HUES6 (cell line): ENCODE measurements around the gene EIF4A3.
"Not testable (repeated sequence)": the region's sequence is repeated elsewhere in the genome, so short reads cannot be mapped to it uniquely, and the experiment has no call there.

ENCODE experiments used
- H3K27ac ChIP-seq: 2 replicates; pipeline ENCODE4 v1.7.0; 2013; ENCODE audit warnings: low read depth, mild to moderate bottlenecking, low read length, inconsistent platforms
- H3K27me3 ChIP-seq: 2 replicates; pipeline ENCODE4 v1.6.1; 2013; ENCODE audit warnings: low read length; ENCODE audit not compliant: control insufficient read depth, insufficient read depth
- H3K36me3 ChIP-seq: 2 replicates; pipeline ENCODE4 v1.6.1; 2013; ENCODE audit warnings: low read length; ENCODE audit not compliant: control insufficient read depth, insufficient read depth
- H3K4me1 ChIP-seq: 2 replicates; pipeline ENCODE4 v1.6.1; 2013; ENCODE audit warnings: low read length; ENCODE audit not compliant: control insufficient read depth, insufficient read depth
- H3K4me3 ChIP-seq: 2 replicates; pipeline ENCODE4 v1.5.1; 2013; ENCODE audit warnings: low read depth, low read length
- H3K9ac ChIP-seq: one replicate; pipeline ENCODE4 v1.6.1; 2013; ENCODE audit warnings: mild to moderate bottlenecking, low read length
- H3K9me3 ChIP-seq: 2 replicates; pipeline ENCODE4 v1.6.1; 2013; ENCODE audit warnings: low read depth, low read length; ENCODE audit not compliant: control insufficient read depth, insufficient read depth

EIF4A3 gene

DNA sequence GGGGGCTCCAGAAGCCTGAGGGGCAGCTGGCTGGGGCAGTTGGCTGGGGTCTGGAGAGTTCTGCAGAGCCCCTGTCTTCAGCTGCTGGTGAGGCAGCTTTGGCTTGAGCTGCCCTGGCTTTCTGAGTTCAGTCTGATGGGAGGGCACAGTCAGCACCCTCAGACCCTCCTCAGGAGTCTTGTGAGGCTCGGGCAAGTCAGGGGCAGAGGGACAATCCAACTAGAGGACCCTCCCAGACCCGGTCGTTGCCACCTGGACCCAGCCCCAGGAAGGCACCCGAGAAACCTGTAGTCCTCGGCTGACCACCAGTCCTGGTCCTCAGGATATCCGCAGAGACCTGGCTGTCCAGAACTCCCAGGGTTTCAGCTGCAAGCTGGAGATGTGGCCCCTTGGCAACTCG is 24.8 kb upstream of the EIF4A3 start:
- Histone ChIP-seq H3K9me3 (no peaks in the 10 kb centered on the region), H3K4me1 (peaks cover 8% of the 10 kb centered on the region), H3K4me3 (no peak overlapping the region), H3K9ac (no peak overlapping the region), H3K27ac (no peak overlapping the region), H3K36me3 (no peaks in the 10 kb centered on the region), H3K27me3 (no peaks in the 10 kb centered on the region)

DNA sequence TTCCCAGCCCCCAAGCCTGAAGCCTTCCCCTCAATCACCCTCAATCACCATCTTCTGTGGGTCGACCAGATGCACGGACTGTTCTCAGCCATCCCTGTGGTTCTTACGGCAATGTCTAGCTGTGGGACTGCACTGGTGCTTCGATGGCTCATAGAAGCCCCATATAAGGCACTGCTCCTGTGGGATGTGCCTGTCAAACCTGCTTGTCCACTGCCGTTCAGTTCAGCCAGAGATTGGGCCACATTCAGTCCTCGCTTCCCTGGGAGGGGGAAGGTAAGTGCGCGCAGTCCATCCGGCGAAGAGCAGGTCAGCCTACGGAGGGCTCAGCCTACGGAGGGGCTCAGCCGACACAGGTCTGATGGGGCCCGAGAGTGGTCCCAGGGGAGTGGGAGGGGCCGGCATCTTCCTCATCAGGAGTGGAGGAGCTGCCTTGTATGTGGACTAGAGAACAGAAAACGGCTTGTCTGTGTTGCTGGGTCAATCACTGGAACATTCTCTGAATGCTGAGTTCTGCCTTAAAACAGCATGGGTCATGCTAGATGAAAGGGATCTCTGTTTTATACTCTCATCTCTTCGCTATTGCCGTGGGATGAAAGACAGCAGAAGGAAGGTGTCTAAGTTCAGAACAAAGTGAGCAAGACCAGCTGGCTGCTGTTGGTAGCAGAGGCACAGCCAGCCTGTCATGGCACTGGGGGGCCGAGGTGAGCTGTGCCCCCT is 23.0 kb upstream of the EIF4A3 start, which contains the start of gene CARD14:
Gene CARD14, plus strand, starts transcription at position 247 of the 717 bp plus-strand sequence. CDS start 11,409 bp downstream, outside the sequence.
- no peak within 1 kb of the TSS for H3K27ac ChIP-seq
- H3K27me3 ChIP-seq, result no peaks in the 10 kb centered on the region

DNA sequence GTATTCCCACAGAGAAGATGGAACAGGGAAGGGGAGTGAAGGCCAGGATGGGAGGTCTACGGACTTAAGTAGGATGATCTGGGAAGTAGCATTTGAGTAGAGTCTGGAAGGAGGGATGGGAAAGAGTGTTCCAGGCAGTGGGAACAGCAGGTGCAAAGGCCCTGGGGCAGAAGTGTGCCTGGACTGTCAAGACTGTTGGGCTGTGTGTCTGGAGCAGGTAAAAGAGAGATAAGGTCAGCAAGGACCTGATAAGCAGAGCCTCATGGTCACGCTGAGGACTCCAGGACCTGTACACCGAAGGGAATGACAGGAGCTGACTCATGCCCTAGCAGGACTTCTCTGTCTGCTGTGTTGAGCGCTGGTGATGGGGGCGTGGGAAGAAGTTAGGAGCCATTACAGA is 22.2 kb upstream of the EIF4A3 start:
- no peaks in the 10 kb centered on the region for H3K36me3 ChIP-seq
- H3K9ac ChIP-seq, result no peak overlapping the region
- no peak overlapping the region for H3K27ac ChIP-seq
- peaks cover 3% of the 10 kb centered on the region; the same call in 1 of the 2 replicates for H3K4me1 ChIP-seq
- no peaks in the 10 kb centered on the region for H3K27me3 ChIP-seq
- no peak overlapping the region for H3K4me3 ChIP-seq
- H3K9me3 ChIP-seq, result no peaks in the 10 kb centered on the region

More for the DNA sequence above, 23.0 kb upstream of the EIF4A3 start, which contains the start of gene CARD14:
- Histone ChIP-seq H3K9ac (no peak within 1 kb of the TSS), H3K9me3 (no peaks in the 10 kb centered on the region), H3K4me3 (no peak within 1 kb of the TSS), H3K36me3 (no peaks in the 10 kb centered on the region), H3K4me1 (peaks cover 3% of the 10 kb centered on the region; the same call in 1 of the 2 replicates)

DNA sequence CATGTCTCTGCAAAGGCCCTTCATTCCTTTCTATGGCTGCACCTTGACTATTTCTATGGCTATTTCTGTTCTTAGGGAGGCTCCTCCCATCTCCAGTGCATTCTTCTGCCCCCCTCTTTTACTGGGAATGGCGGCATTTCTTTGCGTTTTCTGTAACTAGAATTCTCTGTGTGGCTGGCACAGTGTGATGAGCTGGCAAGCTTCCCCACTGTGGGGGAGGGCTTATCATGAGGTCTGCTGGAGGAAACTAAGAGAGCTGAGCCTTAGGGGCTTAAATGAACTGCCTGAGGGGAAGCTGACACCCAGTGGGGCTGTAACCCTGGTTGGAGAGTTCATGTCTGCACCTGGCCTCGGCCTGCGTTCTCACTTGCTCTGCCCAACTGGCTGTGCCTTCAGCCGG is 21.4 kb upstream of the EIF4A3 start:
- Histone ChIP-seq H3K36me3 (no peaks in the 10 kb centered on the region), H3K9ac (no peak overlapping the region), H3K4me1 (peaks cover 3% of the 10 kb centered on the region; the same call in 1 of the 2 replicates), H3K4me3 (no peak overlapping the region), H3K27ac (no peak overlapping the region), H3K9me3 (no peaks in the 10 kb centered on the region), H3K27me3 (no peaks in the 10 kb centered on the region)

DNA sequence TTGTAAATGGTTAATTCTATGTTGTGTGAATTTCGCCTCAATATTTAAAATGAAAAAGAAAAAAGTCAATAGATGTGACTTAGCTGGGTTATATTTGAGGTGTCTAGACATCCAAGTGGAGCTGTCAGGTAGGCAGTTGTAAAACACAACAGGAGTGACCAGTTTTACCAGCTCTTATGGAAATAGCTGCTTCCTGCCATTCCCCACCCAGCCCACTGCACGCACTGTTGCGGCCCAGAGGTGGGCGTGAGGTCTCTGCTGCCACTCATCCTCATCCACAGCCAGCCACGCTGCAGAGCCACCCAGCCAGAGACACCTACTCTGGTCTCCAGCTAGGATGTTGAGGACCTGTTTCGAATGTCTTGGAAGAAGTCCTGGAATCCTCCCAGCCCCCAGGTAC is 19.5 kb upstream of the EIF4A3 start:
- H3K27ac ChIP-seq, result no peak overlapping the region
- H3K4me1 ChIP-seq, result peaks cover 3% of the 10 kb centered on the region
- H3K9me3 ChIP-seq, result no peaks in the 10 kb centered on the region
- H3K27me3 ChIP-seq, result no peaks in the 10 kb centered on the region
- no peak overlapping the region for H3K4me3 ChIP-seq
- H3K9ac ChIP-seq, result no peak overlapping the region
- no peaks in the 10 kb centered on the region for H3K36me3 ChIP-seq

DNA sequence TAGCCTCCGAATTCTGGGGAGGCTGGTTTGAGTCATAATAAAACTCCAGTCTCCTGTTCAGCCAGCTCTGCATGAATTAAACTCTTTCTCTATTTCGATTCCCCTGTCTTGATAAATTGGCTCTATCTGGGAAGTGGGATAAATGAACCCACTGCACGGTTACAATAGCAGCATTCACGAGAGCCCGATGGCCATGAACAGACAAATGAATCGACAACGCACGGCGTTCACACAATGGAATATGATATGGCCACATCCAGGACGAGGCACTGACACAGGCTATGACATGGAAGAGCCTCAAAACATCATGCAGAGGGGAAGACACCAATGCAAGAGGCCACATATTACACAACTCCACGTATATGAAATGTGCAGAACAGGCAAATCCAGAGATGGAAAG is 17.3 kb upstream of the EIF4A3 start:
- no peaks in the 10 kb centered on the region for H3K9me3 ChIP-seq
- H3K27me3 ChIP-seq, result no peaks in the 10 kb centered on the region
- H3K36me3 ChIP-seq, result no peaks in the 10 kb centered on the region
- no peak overlapping the region for H3K9ac ChIP-seq
- H3K27ac ChIP-seq, result no peak overlapping the region
- H3K4me1 ChIP-seq, result peaks cover 23% of the 10 kb centered on the region
- H3K4me3 ChIP-seq, result no peak overlapping the region

DNA sequence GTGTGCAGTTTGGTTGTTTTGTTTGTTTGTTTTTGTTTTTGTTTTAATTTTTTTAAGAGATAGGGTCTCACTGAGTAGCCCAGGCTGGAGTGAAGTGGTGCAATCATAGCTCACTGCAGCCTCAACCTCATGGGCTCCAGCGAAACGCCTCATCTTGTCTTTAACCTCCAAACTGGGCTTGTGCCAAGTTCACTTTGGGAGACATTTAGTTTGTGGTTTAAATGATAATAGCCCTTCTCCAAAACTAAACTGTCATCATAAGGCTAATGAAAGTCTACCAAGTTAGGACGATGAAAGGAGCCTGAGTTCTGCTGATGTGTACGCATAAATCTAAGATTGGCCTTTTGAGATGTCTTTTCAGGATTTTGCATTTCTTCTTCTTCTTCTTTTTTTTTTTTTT is 16.4 kb upstream of the EIF4A3 start:
- H3K4me1 ChIP-seq, result peaks cover 24% of the 10 kb centered on the region
- no peak overlapping the region for H3K9ac ChIP-seq
- H3K27me3 ChIP-seq, result no peaks in the 10 kb centered on the region
- no peaks in the 10 kb centered on the region for H3K9me3 ChIP-seq
- no peak overlapping the region for H3K4me3 ChIP-seq
- no peak overlapping the region for H3K27ac ChIP-seq
- H3K36me3 ChIP-seq, result no peaks in the 10 kb centered on the region

DNA sequence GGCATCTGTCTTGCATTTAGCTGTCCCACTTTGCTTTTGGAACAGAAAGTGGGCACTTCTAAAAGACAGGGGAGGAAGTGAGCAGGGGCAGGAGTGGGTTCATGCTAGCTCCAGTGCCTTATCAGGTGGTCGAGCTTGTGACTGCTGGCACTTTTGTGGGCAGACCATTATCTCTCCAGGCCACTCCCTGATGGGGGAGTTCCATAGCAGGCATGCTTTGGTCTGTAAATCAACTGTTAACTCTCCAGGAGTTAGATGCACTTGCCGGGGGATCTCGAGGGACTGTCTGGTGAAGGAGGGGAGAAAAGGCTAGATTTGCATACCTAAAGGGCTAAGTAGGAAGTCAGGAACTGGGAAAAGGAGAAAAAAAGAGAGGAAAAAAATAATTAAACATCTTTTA is 13.6 kb upstream of the EIF4A3 start:
- Histone ChIP-seq H3K4me1 (peaks cover 22% of the 10 kb centered on the region), H3K9ac (no peak overlapping the region), H3K36me3 (no peaks in the 10 kb centered on the region), H3K4me3 (peak overlapping the region; percentile 13; the same call in 1 of the 2 replicates), H3K27me3 (no peaks in the 10 kb centered on the region), H3K9me3 (peaks cover 17% of the 10 kb centered on the region), H3K27ac (no peak overlapping the region)

DNA sequence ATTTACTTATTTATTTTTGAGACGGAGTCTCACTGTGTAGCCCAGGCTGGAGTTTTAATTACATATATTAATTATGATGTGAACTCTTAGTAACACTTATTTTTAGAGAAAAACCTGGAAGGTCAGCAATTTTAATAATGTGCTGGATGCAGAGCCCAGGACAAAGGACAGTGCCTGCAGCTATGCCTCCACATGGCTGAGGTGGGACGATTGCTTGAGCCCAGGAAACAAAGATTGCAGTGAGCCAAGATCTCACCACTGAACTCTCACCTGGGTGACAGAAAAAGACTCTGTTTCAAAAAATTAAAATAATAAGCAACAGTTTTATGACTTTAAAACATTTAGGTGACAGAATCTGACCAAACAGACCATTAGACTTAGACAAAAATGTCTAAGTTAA is 11.9 kb upstream of the EIF4A3 start:
- H3K4me3 ChIP-seq, result no peak overlapping the region
- H3K27ac ChIP-seq, result no peak overlapping the region
- H3K9me3 ChIP-seq, result peaks cover 22% of the 10 kb centered on the region
- H3K36me3 ChIP-seq, result no peaks in the 10 kb centered on the region
- H3K4me1 ChIP-seq, result peaks cover 25% of the 10 kb centered on the region
- H3K27me3 ChIP-seq, result no peaks in the 10 kb centered on the region
- no peak overlapping the region for H3K9ac ChIP-seq

DNA sequence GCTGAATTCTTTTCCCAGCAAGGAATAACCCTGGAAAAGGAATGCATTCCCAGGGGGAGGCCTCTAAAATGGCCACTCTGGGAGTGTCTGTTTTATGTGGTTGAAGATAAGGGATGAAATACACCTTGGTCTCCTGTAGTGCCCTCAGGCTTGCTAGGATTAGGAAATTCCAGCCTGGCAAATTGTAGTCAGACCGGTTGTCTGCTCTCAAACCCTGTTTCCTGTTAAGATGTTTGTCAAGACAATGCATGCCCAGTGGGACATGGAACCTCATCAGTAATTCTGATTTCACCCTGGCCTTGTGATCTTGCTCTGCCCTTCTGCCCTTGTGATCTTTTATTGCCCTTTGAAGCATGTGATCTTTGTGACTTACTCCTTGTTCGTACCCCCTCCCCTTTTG is 8.7 kb upstream of the EIF4A3 start:
- not testable (repeated sequence) for H3K4me3 ChIP-seq, H3K27ac ChIP-seq, H3K9ac ChIP-seq, H3K27me3 ChIP-seq, H3K36me3 ChIP-seq
- Histone ChIP-seq H3K4me1 (peaks cover 36% of the 10 kb centered on the region), H3K9me3 (peaks cover 22% of the 10 kb centered on the region)

DNA sequence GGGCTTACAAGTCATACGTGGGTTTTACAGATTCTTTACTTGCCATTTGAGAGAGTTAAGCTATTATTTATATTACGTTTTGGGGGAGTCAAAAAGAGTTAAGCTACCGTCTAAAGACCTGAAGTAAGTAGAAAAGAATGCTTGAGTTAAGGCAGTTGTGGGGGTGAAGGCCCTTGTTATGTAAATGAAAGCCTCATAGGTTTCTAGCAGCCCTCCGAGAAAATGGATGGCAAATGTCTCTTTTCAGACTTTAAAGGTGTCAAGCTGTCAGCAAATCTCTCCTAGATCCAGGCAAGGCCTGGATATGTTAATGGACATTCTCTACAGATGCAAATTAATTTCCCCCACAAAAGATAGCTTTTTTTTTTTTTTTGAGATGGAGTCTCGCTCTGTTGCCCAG is 7.2 kb upstream of the EIF4A3 start:
- Histone ChIP-seq H3K4me3 (no peak overlapping the region), H3K9me3 (peaks cover 22% of the 10 kb centered on the region), H3K27ac (no peak overlapping the region), H3K4me1 (peaks cover 23% of the 10 kb centered on the region; the same call in 1 of the 2 replicates), H3K36me3 (no peaks in the 10 kb centered on the region), H3K9ac (no peak overlapping the region), H3K27me3 (no peaks in the 10 kb centered on the region)
